ENCODE measurements around the gene CPSF3. TPM values are rescaled to one million over a fixed set of nuclear protein-coding genes. Genes with fewer than 3 reads are reported as not detected.

CPSF3 gene
- 34.5 and 38.4 TPM in 2 replicates for total RNA-seq

GRCh38 chr2:9423100-9423921 is at the start of gene CPSF3, which contains the start of gene ITGB1BP1:
TSS of gene CPSF3 (plus strand) at chr2:9423654. CDS start at chr2:9423774, 120 bp downstream.
TSS of gene ITGB1BP1 (minus strand) at chr2:9423528. CDS start at chr2:9418697, 4,831 bp downstream.
- Histone ChIP-seq H3K79me2 (ENCODE audit: insufficient read depth, low read length) (peaks cover 88% of the 10 kb centered on the region), H2AFZ (ENCODE audit: low read length) (peak within 1 kb of the TSS; percentile 96), H4K20me1 (ENCODE audit: insufficient read depth, low read length) (peaks cover 11% of the 10 kb centered on the region), H3K27me3 (ENCODE audit: insufficient read depth, low read length) (no peaks in the 10 kb centered on the region), H3K9me3 (ENCODE audit: low read depth, low read length) (no peaks in the 10 kb centered on the region), H3K4me3 (ENCODE audit: insufficient read depth, low read length) (peak within 1 kb of the TSS; percentile 98), H3K4me2 (ENCODE audit: insufficient read depth, low read length) (peak within 1 kb of the TSS; percentile 96), H3K36me3 (ENCODE audit: insufficient read depth, low read length) (peaks cover 6% of the 10 kb centered on the region), H3K4me1 (ENCODE audit: insufficient read depth, low read length) (peaks cover 21% of the 10 kb centered on the region), H3K27ac (ENCODE audit: low read depth, low read length) (peak within 1 kb of the TSS; percentile 88)
- DNase-seq (ENCODE audit: insufficient read length, low spot score, missing footprints) = peak; percentile 97
- TF ChIP-seq CTCF (IDR thresholded peaks at IDR 0.05; ENCODE audit: extremely low read depth, low read depth, low read length) = no peak

- Histone ChIP-seq H3K79me2 (ENCODE audit: insufficient read depth, low read length) (peaks cover 19% of the 10 kb centered on the region), H3K4me3 (ENCODE audit: insufficient read depth, low read length) (no peak overlapping the region), H3K4me1 (ENCODE audit: insufficient read depth, low read length) (peaks cover 31% of the 10 kb centered on the region), H3K27ac (ENCODE audit: low read depth, low read length) (no peak overlapping the region), H3K27me3 (ENCODE audit: insufficient read depth, low read length) (no peaks in the 10 kb centered on the region), H3K4me2 (ENCODE audit: insufficient read depth, low read length) (no peak overlapping the region), H2AFZ (ENCODE audit: low read length) (no peak overlapping the region), H4K20me1 (ENCODE audit: insufficient read depth, low read length) (no peaks in the 10 kb centered on the region), H3K36me3 (ENCODE audit: insufficient read depth, low read length) (peaks cover 57% of the 10 kb centered on the region), H3K9me3 (ENCODE audit: low read depth, low read length) (no peaks in the 10 kb centered on the region)
- DNase-seq (ENCODE audit: insufficient read length, low spot score, missing footprints) = peak; percentile 57
- no peak for TF ChIP-seq CTCF (IDR thresholded peaks at IDR 0.05; ENCODE audit: extremely low read depth, low read depth, low read length)
These were observed 49.3 kb upstream of the CPSF3 start for GRCh38 chr2:9374071-9374730.

GRCh38 chr2:9375857-9376428 is 47.5 kb upstream of the CPSF3 start:
- H3K4me1 ChIP-seq (ENCODE audit: insufficient read depth, low read length) = peaks cover 28% of the 10 kb centered on the region
- no peak overlapping the region for H3K27ac ChIP-seq (ENCODE audit: low read depth, low read length)
- H2AFZ ChIP-seq (ENCODE audit: low read length) = no peak overlapping the region
- H3K9me3 ChIP-seq (ENCODE audit: low read depth, low read length) = no peaks in the 10 kb centered on the region
- no peaks in the 10 kb centered on the region for H3K27me3 ChIP-seq (ENCODE audit: insufficient read depth, low read length)
- peaks cover 22% of the 10 kb centered on the region for H3K79me2 ChIP-seq (ENCODE audit: insufficient read depth, low read length)
- peaks cover 68% of the 10 kb centered on the region for H3K36me3 ChIP-seq (ENCODE audit: insufficient read depth, low read length)
- no peak for TF ChIP-seq CTCF (IDR thresholded peaks at IDR 0.05; ENCODE audit: extremely low read depth, low read depth, low read length)
- H4K20me1 ChIP-seq (ENCODE audit: insufficient read depth, low read length) = no peaks in the 10 kb centered on the region
- H3K4me2 ChIP-seq (ENCODE audit: insufficient read depth, low read length) = no peak overlapping the region
- peak; percentile 65 for DNase-seq (ENCODE audit: insufficient read length, low spot score, missing footprints)
- H3K4me3 ChIP-seq (ENCODE audit: insufficient read depth, low read length) = no peak overlapping the region
